ENCODE results near the gene URAD. TPM values are rescaled to one million over a fixed set of nuclear protein-coding genes. Genes with fewer than 3 reads are reported as not detected.

Gene URAD
- total RNA-seq, 2 experiments from 2014 or later = not detected

DNA sequence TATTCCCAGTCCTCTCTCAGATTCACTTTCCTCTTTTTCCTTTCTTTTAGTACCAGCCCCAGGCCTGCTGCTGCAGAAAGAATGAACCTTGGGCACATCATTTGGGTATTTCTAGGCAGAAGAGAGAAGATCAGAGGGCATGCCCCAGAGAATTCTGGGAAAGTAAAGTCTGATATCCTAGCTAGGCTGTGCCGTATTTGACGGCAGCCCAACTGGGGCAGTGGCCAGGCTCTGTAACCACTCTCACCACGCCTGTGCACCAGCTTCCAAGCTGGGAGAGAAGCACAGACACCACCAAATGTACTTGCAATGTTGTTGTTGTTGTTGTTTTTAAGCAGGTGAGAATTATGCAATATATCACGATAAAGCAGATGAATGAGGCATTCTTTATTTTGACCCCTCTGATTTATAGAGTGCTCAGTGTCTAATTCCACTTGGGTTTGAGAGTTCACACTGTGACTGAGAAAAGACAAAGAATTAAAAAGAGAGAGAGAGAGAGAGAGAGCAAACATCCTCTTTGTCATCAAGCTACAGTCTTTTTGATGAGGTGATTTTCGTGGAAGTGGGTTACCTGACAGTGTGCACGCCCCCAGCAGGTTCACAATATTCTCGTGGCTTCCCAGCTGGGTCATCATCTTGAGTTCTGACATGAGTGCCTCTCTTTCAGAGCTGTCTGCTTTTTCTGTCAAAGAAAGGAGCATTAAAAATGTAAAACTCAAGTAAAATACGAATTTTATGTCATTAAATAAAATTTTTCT is 39.3 kb upstream of the URAD start:
- no peaks in the 10 kb centered on the region for H3K9me2 ChIP-seq (ENCODE audit: insufficient read depth, low read length)
- CTCF ChIA-PET (ENCODE audit: unreplicated experiment) = no interaction called here
- H3K9me3 ChIP-seq (ENCODE audit: low read length) = no peaks in the 10 kb centered on the region

DNA sequence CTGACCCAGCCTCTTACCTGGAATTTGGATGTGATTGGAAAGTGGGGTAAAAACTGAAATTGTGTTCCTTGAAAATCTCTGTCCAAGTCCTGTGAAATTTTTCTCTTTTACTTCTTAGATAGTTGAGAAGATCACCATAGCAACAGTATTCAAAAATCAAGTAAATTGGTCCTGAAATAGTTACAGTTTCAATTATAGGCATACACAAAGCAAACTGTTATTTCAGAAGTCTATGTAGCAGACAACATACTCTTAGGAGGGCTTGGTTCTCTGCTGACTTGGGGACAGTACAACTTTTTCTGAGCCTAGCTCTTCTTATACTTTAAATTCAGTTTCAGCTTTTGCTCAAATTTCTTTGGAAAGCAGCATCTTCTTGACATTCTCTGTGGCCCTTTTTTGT is 38.6 kb upstream of the URAD start:
- intact Hi-C loops (cut with micrococcal nuclease; ENCODE audit: unreplicated experiment) = no loop called here
- H4K20me1 ChIP-seq (ENCODE audit: insufficient read depth, low read length) = no peaks in the 10 kb centered on the region
- BruUV-seq (replicated peaks) = no TSS peak
- no peaks in the 10 kb centered on the region for H3K79me2 ChIP-seq (ENCODE audit: insufficient read depth, low read depth, low read length)
- H3K9me3 ChIP-seq (ENCODE audit: low read length) = no peaks in the 10 kb centered on the region
- H2AFZ ChIP-seq (ENCODE audit: low read length) = no peak overlapping the region
- ChIA-PET CTCF (ENCODE audit: unreplicated experiment) (no interaction called here), POLR2A (interaction anchor here (2.0 kb wide), 1 partner anchor 9 kb away, joined by 11 read pairs; no protein-coding TSS in a partner anchor)
- no peak overlapping the region for H3K4me2 ChIP-seq (ENCODE audit: low read length)
- no peak for DNase-seq (ENCODE audit: low spot score)
- H3K27ac ChIP-seq (ENCODE audit: low read depth, low read length, poor library complexity, severe bottlenecking) = no peak overlapping the region
- H3K36me3 ChIP-seq (ENCODE audit: insufficient read depth, low read length) = no peaks in the 10 kb centered on the region
- TF ChIP-seq, protein P1, sequence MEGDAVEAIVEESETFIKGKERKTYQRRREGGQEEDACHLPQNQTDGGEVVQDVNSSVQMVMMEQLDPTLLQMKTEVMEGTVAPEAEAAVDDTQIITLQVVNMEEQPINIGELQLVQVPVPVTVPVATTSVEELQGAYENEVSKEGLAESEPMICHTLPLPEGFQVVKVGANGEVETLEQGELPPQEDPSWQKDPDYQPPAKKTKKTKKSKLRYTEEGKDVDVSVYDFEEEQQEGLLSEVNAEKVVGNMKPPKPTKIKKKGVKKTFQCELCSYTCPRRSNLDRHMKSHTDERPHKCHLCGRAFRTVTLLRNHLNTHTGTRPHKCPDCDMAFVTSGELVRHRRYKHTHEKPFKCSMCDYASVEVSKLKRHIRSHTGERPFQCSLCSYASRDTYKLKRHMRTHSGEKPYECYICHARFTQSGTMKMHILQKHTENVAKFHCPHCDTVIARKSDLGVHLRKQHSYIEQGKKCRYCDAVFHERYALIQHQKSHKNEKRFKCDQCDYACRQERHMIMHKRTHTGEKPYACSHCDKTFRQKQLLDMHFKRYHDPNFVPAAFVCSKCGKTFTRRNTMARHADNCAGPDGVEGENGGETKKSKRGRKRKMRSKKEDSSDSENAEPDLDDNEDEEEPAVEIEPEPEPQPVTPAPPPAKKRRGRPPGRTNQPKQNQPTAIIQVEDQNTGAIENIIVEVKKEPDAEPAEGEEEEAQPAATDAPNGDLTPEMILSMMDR (conservative IDR thresholded peaks at IDR 0.05; ENCODE audit: low read length) = no peak
- TF ChIP-seq EZH2phosphoT487 (IDR thresholded peaks at IDR 0.05; ENCODE audit: borderline replicate concordance, low read depth, low read length) = no peak
- H3K9me2 ChIP-seq (ENCODE audit: insufficient read depth, low read length) = no peaks in the 10 kb centered on the region
- no peaks in the 10 kb centered on the region for H3K4me1 ChIP-seq (ENCODE audit: insufficient read depth, low read length, poor library complexity, severe bottlenecking)
- H3K4me3 ChIP-seq (ENCODE audit: low read depth, low read length, poor library complexity, severe bottlenecking) = no peak overlapping the region

More for the DNA sequence above, 39.3 kb upstream of the URAD start:
- no peak for DNase-seq (ENCODE audit: low spot score)
- Histone ChIP-seq H3K27ac (ENCODE audit: low read depth, low read length, poor library complexity, severe bottlenecking) (no peak overlapping the region), H2AFZ (ENCODE audit: low read length) (no peak overlapping the region), H4K20me1 (ENCODE audit: insufficient read depth, low read length) (no peaks in the 10 kb centered on the region), H3K4me3 (ENCODE audit: low read depth, low read length, poor library complexity, severe bottlenecking) (no peak overlapping the region), H3K79me2 (ENCODE audit: insufficient read depth, low read depth, low read length) (no peaks in the 10 kb centered on the region), H3K4me2 (ENCODE audit: low read length) (no peak overlapping the region), H3K4me1 (ENCODE audit: insufficient read depth, low read length, poor library complexity, severe bottlenecking) (no peaks in the 10 kb centered on the region), H3K36me3 (ENCODE audit: insufficient read depth, low read length) (no peaks in the 10 kb centered on the region)
- TF ChIP-seq EZH2phosphoT487 (IDR thresholded peaks at IDR 0.05; ENCODE audit: borderline replicate concordance, low read depth, low read length) = no peak
- TF ChIP-seq, protein P1 (conservative IDR thresholded peaks at IDR 0.05; ENCODE audit: low read length) = no peak
- intact Hi-C loops (cut with micrococcal nuclease; ENCODE audit: unreplicated experiment) = no loop called here
- POLR2A ChIA-PET = interaction anchor here (0.6 to 2.0 kb wide), 4 partner anchors 8 to 580 kb away, joined by 3 to 11 read pairs (median 4); no protein-coding TSS in a partner anchor
- no TSS peak for BruUV-seq (replicated peaks)

DNA sequence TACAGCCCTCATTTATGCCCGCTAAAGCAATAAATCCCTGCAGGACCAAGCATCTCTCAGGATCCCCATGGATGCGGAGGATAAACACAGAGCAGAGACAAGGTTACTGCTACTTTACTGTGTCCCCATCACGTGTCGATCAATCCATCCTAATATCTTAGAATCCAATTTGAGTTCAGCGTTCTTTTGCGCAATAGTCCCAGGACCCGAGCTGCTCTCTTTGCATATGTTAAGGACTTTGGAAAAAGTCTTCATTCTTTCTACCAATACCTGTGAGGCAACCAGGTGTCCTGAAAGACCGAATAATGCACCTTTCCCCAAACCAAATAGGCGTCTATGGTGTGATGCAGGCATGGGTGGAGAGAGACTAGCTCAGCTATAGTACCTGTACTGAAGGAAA is 38.0 kb upstream of the URAD start:
- BruUV-seq (replicated peaks) = no TSS peak
- POLR2A ChIA-PET = interaction anchor here (2.0 kb wide), 1 partner anchor 9 kb away, joined by 11 read pairs; no protein-coding TSS in a partner anchor
- intact Hi-C loops (cut with micrococcal nuclease; ENCODE audit: unreplicated experiment) = no loop called here
- Histone ChIP-seq H3K4me3 (ENCODE audit: low read depth, low read length, poor library complexity, severe bottlenecking) (no peak overlapping the region), H3K4me2 (ENCODE audit: low read length) (no peak overlapping the region), H4K20me1 (ENCODE audit: insufficient read depth, low read length) (no peaks in the 10 kb centered on the region), H2AFZ (ENCODE audit: low read length) (no peak overlapping the region), H3K4me1 (ENCODE audit: insufficient read depth, low read length, poor library complexity, severe bottlenecking) (no peaks in the 10 kb centered on the region), H3K9me2 (ENCODE audit: insufficient read depth, low read length) (no peaks in the 10 kb centered on the region), H3K27ac (ENCODE audit: low read depth, low read length, poor library complexity, severe bottlenecking) (no peak overlapping the region), H3K36me3 (ENCODE audit: insufficient read depth, low read length) (no peaks in the 10 kb centered on the region), H3K9me3 (ENCODE audit: low read length) (no peaks in the 10 kb centered on the region), H3K79me2 (ENCODE audit: insufficient read depth, low read depth, low read length) (no peaks in the 10 kb centered on the region)
- CTCF ChIA-PET (ENCODE audit: unreplicated experiment) = no interaction called here
- no peak for DNase-seq (ENCODE audit: low spot score)
- TF ChIP-seq EZH2phosphoT487 (IDR thresholded peaks at IDR 0.05; ENCODE audit: borderline replicate concordance, low read depth, low read length) = no peak
- TF ChIP-seq, protein P1 (conservative IDR thresholded peaks at IDR 0.05; ENCODE audit: low read length) = no peak

All from OCI-LY7 (cell line).